Spleen (tissue), 7 donors: ENCODE results near the gene INPP4B.

Experiments
- CTCF ChIP-seq, 11 experiments: fragments of 200-600 bp in 7 of 11; fragments of 450-650 bp in 4 of 11; sonication (generic) in 4 of 11; IDR thresholded peaks in 8 of 11; conservative IDR thresholded peaks in 3 of 11; 1 replicate in 7 of 11; 2 replicates in 4 of 11; pipeline versions ENCODE4 v1.4.0 to v1.8.0; 2016 to 2021; ENCODE audit warnings: antibody characterized with exemption in 11 of 11, inconsistent platforms in 4 of 11, mild to moderate bottlenecking in 1 of 11
- POLR2A ChIP-seq, 3 donors: fragments of 450-650 bp; IDR thresholded peaks; one replicate each; pipeline ENCODE4 v1.5.1; 2017; ENCODE audit warnings: antibody characterized with exemption in 3 of 3, mild to moderate bottlenecking in 1 of 3
- donor health status: DM: no; HTN: no; CAD: no; lungs with moderate emphysema.
- donor health status: DM: no; HTN: no; CAD: no.
- donor health status: DM: no; HTN: no; CAD: no.

DNA sequence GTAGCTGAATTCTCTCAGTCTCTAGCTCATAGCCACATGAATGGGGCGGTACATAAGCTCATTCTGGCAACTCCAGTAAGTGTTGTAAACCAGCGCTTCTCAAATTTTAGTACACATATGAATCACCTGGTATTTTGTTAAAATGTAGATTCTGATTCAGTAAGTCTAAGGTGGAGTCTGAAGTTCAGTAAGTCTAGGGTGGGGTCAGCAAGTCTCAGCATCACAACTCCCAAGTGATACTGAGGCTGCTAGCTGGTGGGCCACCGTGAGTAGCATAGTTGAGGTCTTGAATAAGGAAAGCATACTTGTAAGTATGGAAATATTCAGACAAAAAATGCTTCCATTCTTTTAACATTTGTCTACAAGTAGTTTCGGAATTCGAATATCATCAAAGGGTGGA lies 36.1 kb upstream of the INPP4B start:
- TF ChIP-seq CTCF (IDR thresholded peaks at IDR 0.05 in 8 of 11, conservative IDR thresholded peaks at IDR 0.05 in 3 of 11) (no peak), POLR2A (IDR thresholded peaks at IDR 0.05) (no peak)
